NCI-H69 (cell line): ENCODE data around the gene GTPBP10.

Experiments used
- DNase-seq: peaks from one replicate; lab custom pipeline; 2025; lab: John Stamatoyannopoulos, UW

Gene GTPBP10

GRCh38 chr7:90383422-90383821, 36.9 kb downstream of the GTPBP10 start:
- no peak for DNase-seq

GRCh38 chr7:90383861-90384260, 37.3 kb downstream of the GTPBP10 start:
- no peak for DNase-seq

GRCh38 chr7:90384433-90384832, 37.9 kb downstream of the GTPBP10 start:
- DNase-seq: no peak

- no peak for DNase-seq
These were observed 41.1 kb downstream of the GTPBP10 start for GRCh38 chr7:90387470-90388240.

GRCh38 chr7:90390926-90391325, 44.4 kb downstream of the GTPBP10 start:
- DNase-seq: no peak

- no peak for DNase-seq
These were observed 45.0 kb downstream of the GTPBP10 start for GRCh38 chr7:90391488-90391887.

- peak; percentile 5 for DNase-seq
These were observed 49.9 kb downstream of the GTPBP10 start for GRCh38 chr7:90396420-90396819.

GRCh38 chr7:90401989-90402388, 55.5 kb downstream of the GTPBP10 start:
- DNase-seq: peak; percentile 80

GRCh38 chr7:90402785-90403173, 56.3 kb downstream of the GTPBP10 start:
- no peak for DNase-seq

GRCh38 chr7:90403174-90404113, 56.9 kb downstream of the GTPBP10 start, which contains the start of gene CLDN12:
Gene CLDN12 (plus strand): TSS chr7:90403461. CDS start chr7:90412677, 9,216 bp downstream.
- DNase-seq: peak; percentile 97

GRCh38 chr7:90404777-90405176, 58.3 kb downstream of the GTPBP10 start:
- no peak for DNase-seq

GRCh38 chr7:90407484-90407821, 60.9 kb downstream of the GTPBP10 start:
- no peak for DNase-seq

GRCh38 chr7:90408142-90408541, 61.6 kb downstream of the GTPBP10 start:
- DNase-seq: no peak

- DNase-seq: peak; percentile 8
These were observed 63.2 kb downstream of the GTPBP10 start for GRCh38 chr7:90409667-90410066.

GRCh38 chr7:90411510-90411909, 65.0 kb downstream of the GTPBP10 start:
- DNase-seq: peak; percentile 77

- peak; percentile 43 for DNase-seq
These were observed 66.1 kb downstream of the GTPBP10 start for GRCh38 chr7:90412458-90413184.

- no peak for DNase-seq
These were observed 66.6 kb downstream of the GTPBP10 start for GRCh38 chr7:90413185-90413528.

- DNase-seq: no peak
These were observed 75.1 kb downstream of the GTPBP10 start for GRCh38 chr7:90421651-90422050.

- DNase-seq: no peak
These were observed 78.2 kb downstream of the GTPBP10 start for GRCh38 chr7:90424720-90425119.

GRCh38 chr7:90425376-90425775, 78.9 kb downstream of the GTPBP10 start:
- peak; percentile 14 for DNase-seq

GRCh38 chr7:90430614-90431460, 84.3 kb downstream of the GTPBP10 start:
- peak; percentile 31 for DNase-seq
